ENCODE measurements around the gene MAN2C1. TPM values are rescaled to one million over a fixed set of nuclear protein-coding genes. Genes with fewer than 3 reads are reported as not detected.
"Not testable (repeated sequence)": the region's sequence is repeated elsewhere in the genome, so short reads cannot be mapped to it uniquely, and the experiment has no call there.

The MAN2C1 gene
- total RNA-seq, 2 experiments from 2014 or later = 519 to 546 TPM

DNA sequence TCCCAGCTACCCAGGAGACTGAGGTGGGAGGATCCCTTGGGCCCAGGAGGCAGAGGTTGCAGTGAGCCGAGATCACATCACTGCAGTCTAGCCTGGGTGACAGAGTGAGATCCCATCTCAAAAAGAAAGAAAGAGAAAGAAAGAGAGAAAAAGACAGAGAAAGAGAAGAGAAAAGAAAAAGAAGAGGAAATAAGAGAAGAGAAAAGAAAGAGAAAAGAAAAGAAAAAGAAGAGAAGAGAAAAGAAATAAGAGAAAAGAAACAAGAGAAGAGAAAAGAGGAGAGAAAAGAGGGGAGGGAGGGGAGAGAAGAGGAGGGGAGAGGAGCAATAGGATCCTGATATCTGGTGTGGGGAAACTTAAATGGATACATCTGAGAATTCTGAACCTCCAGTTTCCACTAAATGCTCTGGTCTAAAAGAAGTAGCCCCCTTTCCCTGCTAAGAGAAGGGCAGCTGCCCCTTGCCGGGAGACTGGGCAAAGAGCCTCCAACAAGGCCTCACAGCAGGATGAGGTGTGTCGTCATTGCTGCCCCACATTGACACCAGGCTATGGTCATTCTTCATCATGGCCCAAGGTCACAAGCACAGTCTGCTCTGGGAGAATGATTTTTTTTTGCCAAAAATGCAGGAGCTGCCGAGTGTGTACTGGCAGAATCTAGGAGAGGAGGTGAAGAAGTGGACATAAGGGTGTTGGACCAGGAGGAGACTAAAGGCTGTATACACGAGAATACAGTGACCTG lies 53.7 kb downstream of the MAN2C1 start:
- ATAC-seq (ENCODE audit: poor library complexity) = no peak
- Histone ChIP-seq H3K27ac (ENCODE audit: low read depth in 1 of 2, low read length in 2 of 2) (no peak overlapping the region), H3K4me3 (ENCODE audit: low read length) (no peak overlapping the region), H3K27me3 (ENCODE audit: control insufficient read depth in 1 of 2, insufficient read depth in 2 of 2, low read length in 2 of 2) (peaks cover 0 to 1% of the 10 kb centered on the region in 2 experiments), H3K9me3 (ENCODE audit: control insufficient read depth in 1 of 2, insufficient read depth in 1 of 2, low read length in 2 of 2) (no peaks in the 10 kb centered on the region), H3K36me3 (ENCODE audit: insufficient read depth, low read length) (no peaks in the 10 kb centered on the region), H3K4me1 (ENCODE audit: insufficient read depth, low read length) (no peaks in the 10 kb centered on the region)
- Mint-ChIP-seq H3K27me3 (no peaks in the 10 kb centered on the region), H3K27ac (no peak overlapping the region), H3K4me3 (no peak overlapping the region), H3K36me3 (ENCODE audit: low read depth) (no peaks in the 10 kb centered on the region), H3K4me1 (ENCODE audit: low read depth) (no peaks in the 10 kb centered on the region), H3K9me3 (no peaks in the 10 kb centered on the region)
- ChIA-PET POLR2A (no interaction called here), CTCF (no interaction called here)
- intact Hi-C loops (cut with DNase I, micrococcal nuclease) = no loop called here
- DNase-seq = no peak
- TF ChIP-seq, protein P1, sequence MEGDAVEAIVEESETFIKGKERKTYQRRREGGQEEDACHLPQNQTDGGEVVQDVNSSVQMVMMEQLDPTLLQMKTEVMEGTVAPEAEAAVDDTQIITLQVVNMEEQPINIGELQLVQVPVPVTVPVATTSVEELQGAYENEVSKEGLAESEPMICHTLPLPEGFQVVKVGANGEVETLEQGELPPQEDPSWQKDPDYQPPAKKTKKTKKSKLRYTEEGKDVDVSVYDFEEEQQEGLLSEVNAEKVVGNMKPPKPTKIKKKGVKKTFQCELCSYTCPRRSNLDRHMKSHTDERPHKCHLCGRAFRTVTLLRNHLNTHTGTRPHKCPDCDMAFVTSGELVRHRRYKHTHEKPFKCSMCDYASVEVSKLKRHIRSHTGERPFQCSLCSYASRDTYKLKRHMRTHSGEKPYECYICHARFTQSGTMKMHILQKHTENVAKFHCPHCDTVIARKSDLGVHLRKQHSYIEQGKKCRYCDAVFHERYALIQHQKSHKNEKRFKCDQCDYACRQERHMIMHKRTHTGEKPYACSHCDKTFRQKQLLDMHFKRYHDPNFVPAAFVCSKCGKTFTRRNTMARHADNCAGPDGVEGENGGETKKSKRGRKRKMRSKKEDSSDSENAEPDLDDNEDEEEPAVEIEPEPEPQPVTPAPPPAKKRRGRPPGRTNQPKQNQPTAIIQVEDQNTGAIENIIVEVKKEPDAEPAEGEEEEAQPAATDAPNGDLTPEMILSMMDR (IDR thresholded peaks at IDR 0.05) = peak; percentile 24

DNA sequence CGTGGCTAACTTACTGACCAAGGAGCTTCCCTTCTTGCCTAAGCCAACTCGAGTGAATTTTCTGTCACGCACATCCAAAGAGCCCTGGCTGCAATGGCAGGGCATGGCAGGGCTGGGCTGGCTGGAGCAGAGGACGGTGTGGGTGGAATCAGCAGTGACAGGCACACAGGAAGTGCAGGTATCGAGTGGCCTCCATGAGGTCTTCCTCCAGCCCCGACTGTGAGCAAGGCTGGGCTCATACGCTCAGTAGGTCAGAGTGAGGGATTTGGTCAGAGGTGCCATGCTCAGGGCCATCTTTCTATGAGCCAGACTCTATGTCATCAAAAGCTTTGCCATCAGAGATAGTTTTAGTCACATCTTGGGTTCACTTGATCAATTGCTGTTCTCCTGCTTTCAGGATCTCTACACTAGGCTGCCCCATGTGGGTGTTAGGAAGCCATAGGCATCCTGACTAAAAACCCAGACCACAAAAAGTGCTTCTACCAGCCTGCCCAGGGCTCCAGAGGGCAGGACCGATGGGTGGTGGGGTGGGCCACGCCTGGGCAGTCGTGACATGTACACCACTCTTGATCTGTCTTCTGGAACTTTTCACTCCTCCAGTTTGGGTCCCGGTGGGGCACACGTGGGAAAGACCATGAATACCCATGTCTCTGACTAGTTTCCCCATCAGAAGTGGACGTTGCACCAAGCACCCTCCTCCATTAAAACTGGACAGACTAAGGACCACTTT lies 55.1 kb downstream of the MAN2C1 start:
- H3K4me3 Mint-ChIP-seq = no peak overlapping the region
- intact Hi-C loops (cut with DNase I, micrococcal nuclease) = no loop called here
- POLR2A ChIA-PET = no interaction called here
- no peaks in the 10 kb centered on the region for H3K36me3 Mint-ChIP-seq (ENCODE audit: low read depth)
- H3K27me3 Mint-ChIP-seq = peaks cover 9% of the 10 kb centered on the region
- no peak for DNase-seq
- Histone ChIP-seq H3K4me1 (ENCODE audit: insufficient read depth, low read length) (no peaks in the 10 kb centered on the region), H3K9me3 (ENCODE audit: control insufficient read depth in 1 of 2, insufficient read depth in 1 of 2, low read length in 2 of 2) (no peaks in the 10 kb centered on the region), H3K4me3 (ENCODE audit: low read length) (no peak overlapping the region), H3K36me3 (ENCODE audit: insufficient read depth, low read length) (no peaks in the 10 kb centered on the region), H3K27me3 (ENCODE audit: control insufficient read depth in 1 of 2, insufficient read depth in 2 of 2, low read length in 2 of 2) (peaks cover 0 to 2% of the 10 kb centered on the region in 2 experiments), H3K27ac (ENCODE audit: low read depth in 1 of 2, low read length in 2 of 2) (no peak overlapping the region)
- no peak overlapping the region for H3K27ac Mint-ChIP-seq
- no peak for ATAC-seq (ENCODE audit: poor library complexity)
- TF ChIP-seq, protein P1 (IDR thresholded peaks at IDR 0.05) = no peak
- H3K4me1 Mint-ChIP-seq (ENCODE audit: low read depth) = no peaks in the 10 kb centered on the region
- no peaks in the 10 kb centered on the region for H3K9me3 Mint-ChIP-seq
- CTCF ChIA-PET = no interaction called here

DNA sequence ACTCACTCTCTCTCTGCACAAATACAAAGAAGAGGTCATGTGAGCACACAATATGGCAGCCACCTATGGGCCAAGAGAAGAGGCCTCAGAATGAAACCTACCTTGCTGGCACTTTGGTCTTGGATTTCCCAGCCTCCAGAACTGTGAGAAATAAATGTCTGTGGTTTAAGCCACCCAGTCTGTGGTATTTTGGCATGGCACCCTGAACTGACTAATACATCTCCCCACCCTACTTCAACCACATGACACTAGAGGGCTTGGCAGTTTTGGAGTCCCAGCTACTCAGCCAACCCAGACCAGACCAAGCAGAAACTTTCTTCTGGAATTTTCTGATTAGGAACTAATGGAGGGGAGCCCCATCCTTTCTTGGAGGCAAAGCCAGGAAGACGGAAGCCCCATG lies 55.9 kb downstream of the MAN2C1 start:
- peaks cover 17% of the 10 kb centered on the region for H3K27me3 Mint-ChIP-seq
- H3K36me3 Mint-ChIP-seq (ENCODE audit: low read depth); ATAC-seq (ENCODE audit: poor library complexity); POLR2A ChIA-PET; H3K9me3 Mint-ChIP-seq; H3K27ac Mint-ChIP-seq; CTCF ChIA-PET; intact Hi-C loops (cut with DNase I, micrococcal nuclease); H3K4me1 ChIP-seq (ENCODE audit: insufficient read depth, low read length); H3K27ac ChIP-seq (ENCODE audit: low read depth in 1 of 2, low read length in 2 of 2); H3K4me3 ChIP-seq (ENCODE audit: low read length); H3K4me1 Mint-ChIP-seq (ENCODE audit: low read depth); H3K9me3 ChIP-seq (ENCODE audit: control insufficient read depth in 1 of 2, insufficient read depth in 1 of 2, low read length in 2 of 2); H3K4me3 Mint-ChIP-seq; H3K36me3 ChIP-seq (ENCODE audit: insufficient read depth, low read length); H3K27me3 ChIP-seq (ENCODE audit: control insufficient read depth in 1 of 2, insufficient read depth in 2 of 2, low read length in 2 of 2): not testable (repeated sequence)
- peak in 1 of 14 experiments; percentile 19 for DNase-seq
